Peyer's patch (tissue), 4 donors: ENCODE data around the gene RANBP1. TPM values are rescaled to one million over a fixed set of nuclear protein-coding genes. Genes with fewer than 3 reads are reported as not detected.

Source experiments
- DNase-seq, 3 donors: peaks; one replicate each; pipeline ENCODE4 v3.0.0-alpha.2; 2017 to 2019
- H3K27ac ChIP-seq, 4 donors: fragments of 200-600 bp; sonication (generic); one replicate each; pipeline ENCODE4 v1.5.1; 2016 to 2019
- H3K27me3 ChIP-seq, 2 donors: fragments of 200-600 bp; sonication (generic); one replicate each; pipeline ENCODE4 v1.5.1; 2019
- H3K36me3 ChIP-seq, 3 donors: fragments of 200-600 bp; sonication (generic); one replicate each; pipeline ENCODE4 v1.5.1; 2016 to 2019
- H3K4me1 ChIP-seq, 4 donors: fragments of 200-600 bp; sonication (generic); one replicate each; pipeline ENCODE4 v1.5.1; 2016 to 2019
- H3K4me3 ChIP-seq, 4 donors: fragments of 200-600 bp; sonication (generic); 1 replicate in 3 of 4; 2 replicates in 1 of 4; pipeline ENCODE4 v1.5.1; 2016 to 2019; ENCODE audit warnings: mild to moderate bottlenecking in 1 of 4
- H3K9me3 ChIP-seq, 4 donors: fragments of 200-600 bp; sonication (generic); one replicate each; pipeline ENCODE4 v1.5.1; 2016 to 2019; ENCODE audit warnings: mild to moderate bottlenecking in 1 of 4
- POLR2A ChIP-seq, 2 donors: fragments of 450-650 bp; IDR thresholded peaks; one replicate each; pipeline ENCODE4 v1.5.1; 2017; ENCODE audit warnings: antibody characterized with exemption in 2 of 2, mild to moderate bottlenecking in 2 of 2, moderate library complexity in 2 of 2
- small RNA-seq, 2 donors: library from RNA; depleted of rRNA; stranded (forward); fragments of <200 nt; gene quantifications; one replicate each; pipeline ENCODE3, GENCODE V24; 2016
- total RNA-seq, 4 donors: library from RNA; depleted of rRNA; stranded (reverse); fragments of >200 nt; gene quantifications; one replicate each; pipeline ENCODE4 v1.1.0, GENCODE V29; 2016
- TF ChIP-seq, protein P1 (sequence below), 6 experiments: fragments of 450-650 bp in 4 of 6; fragments of 200-600 bp in 2 of 6; sonication (generic) in 1 of 6; IDR thresholded peaks; one replicate each; pipeline ENCODE4 v1.5.1; 2017 to 2019; ENCODE audit warnings: antibody characterized with exemption in 6 of 6, mild to moderate bottlenecking in 3 of 6, moderate library complexity in 1 of 6

Gene RANBP1
- total RNA-seq, 4 donors from 2014 or later, result 103 to 203 (median 163) TPM

- no peak for DNase-seq
- no peaks in the 10 kb centered on the region for H3K36me3 ChIP-seq
- no peaks in the 10 kb centered on the region for H3K4me1 ChIP-seq
- no peak overlapping the region for H3K27ac ChIP-seq
- no peak for TF ChIP-seq POLR2A (IDR thresholded peaks at IDR 0.05)
- TF ChIP-seq, protein P1, sequence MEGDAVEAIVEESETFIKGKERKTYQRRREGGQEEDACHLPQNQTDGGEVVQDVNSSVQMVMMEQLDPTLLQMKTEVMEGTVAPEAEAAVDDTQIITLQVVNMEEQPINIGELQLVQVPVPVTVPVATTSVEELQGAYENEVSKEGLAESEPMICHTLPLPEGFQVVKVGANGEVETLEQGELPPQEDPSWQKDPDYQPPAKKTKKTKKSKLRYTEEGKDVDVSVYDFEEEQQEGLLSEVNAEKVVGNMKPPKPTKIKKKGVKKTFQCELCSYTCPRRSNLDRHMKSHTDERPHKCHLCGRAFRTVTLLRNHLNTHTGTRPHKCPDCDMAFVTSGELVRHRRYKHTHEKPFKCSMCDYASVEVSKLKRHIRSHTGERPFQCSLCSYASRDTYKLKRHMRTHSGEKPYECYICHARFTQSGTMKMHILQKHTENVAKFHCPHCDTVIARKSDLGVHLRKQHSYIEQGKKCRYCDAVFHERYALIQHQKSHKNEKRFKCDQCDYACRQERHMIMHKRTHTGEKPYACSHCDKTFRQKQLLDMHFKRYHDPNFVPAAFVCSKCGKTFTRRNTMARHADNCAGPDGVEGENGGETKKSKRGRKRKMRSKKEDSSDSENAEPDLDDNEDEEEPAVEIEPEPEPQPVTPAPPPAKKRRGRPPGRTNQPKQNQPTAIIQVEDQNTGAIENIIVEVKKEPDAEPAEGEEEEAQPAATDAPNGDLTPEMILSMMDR (IDR thresholded peaks at IDR 0.05), result peak in 1 of 6 experiments; percentile 17
- no peak overlapping the region for H3K4me3 ChIP-seq
- H3K9me3 ChIP-seq, result no peaks in the 10 kb centered on the region
- no peaks in the 10 kb centered on the region for H3K27me3 ChIP-seq
These were observed 59.6 kb downstream of the RANBP1 start for GRCh38 chr22:20175597-20175900.

DNA sequence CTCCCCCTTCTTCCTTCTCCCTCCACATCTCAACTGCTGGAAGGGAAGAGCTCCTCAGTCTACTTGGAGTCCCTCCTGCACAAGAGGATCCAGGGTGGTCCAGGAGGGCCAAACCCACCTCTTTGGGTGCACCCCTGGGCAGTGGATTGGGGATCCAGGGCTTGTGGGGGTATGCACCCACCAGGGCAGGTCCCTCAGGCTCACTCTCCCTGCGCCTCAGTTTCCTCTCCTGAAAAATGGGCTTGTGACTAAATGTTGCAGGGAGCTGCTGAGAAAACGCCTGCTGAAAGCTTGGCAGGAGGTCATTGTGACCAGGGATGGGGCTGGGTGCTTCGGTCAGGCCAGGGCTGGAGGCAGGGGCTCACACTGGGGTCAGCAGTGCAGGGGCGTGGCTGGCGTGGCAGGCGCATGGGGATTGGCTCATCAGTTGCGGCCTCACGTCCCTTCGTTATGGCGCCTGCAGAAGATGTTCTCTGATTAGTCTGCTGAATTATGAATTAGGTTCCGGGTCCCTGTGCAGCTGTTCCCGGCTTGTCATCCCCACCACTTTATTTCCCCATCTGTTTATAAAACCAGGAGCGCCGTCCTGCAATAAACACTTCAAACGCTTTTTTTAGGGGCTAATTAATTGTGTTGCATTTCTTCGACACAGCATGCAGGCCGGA lies 60.6 kb downstream of the RANBP1 start:
- peaks cover 0 to 4% (median 0%) of the 10 kb centered on the region in 4 donors for H3K4me1 ChIP-seq
- TF ChIP-seq POLR2A (IDR thresholded peaks at IDR 0.05), result no peak
- TF ChIP-seq, protein P1 (IDR thresholded peaks at IDR 0.05), result no peak
- H3K36me3 ChIP-seq, result no peaks in the 10 kb centered on the region
- no peak overlapping the region for H3K27ac ChIP-seq
- H3K4me3 ChIP-seq, result no peak overlapping the region
- DNase-seq, result no peak
- H3K9me3 ChIP-seq, result no peaks in the 10 kb centered on the region
- no peaks in the 10 kb centered on the region for H3K27me3 ChIP-seq

Small RNA genes lying within 50 kb of the gene (small RNA-seq; reads per million reads assigned to genes)
- 0 reads per million in 2 donors for gene MIR6816
- 0 reads per million in 2 donors for gene RF00017
- gene RF00599, result 0 reads per million in 2 donors

Other genes starting within 250 kb of the RANBP1 start
- gene COMT, start 174.3 kb upstream of the RANBP1 start, total RNA-seq, result 100 to 1,000 TPM in 3 of 4 donors, 10 to 100 TPM in 1; 89.1 to 149 (median 138) TPM
- gene TXNRD2, start 174.3 kb upstream of the RANBP1 start, total RNA-seq, result 10 to 100 TPM; 24.7 to 29.8 (median 27.2) TPM
- gene ARVCF, start 99.3 kb upstream of the RANBP1 start, total RNA-seq, result 10 to 100 TPM; 10.7 to 21.2 (median 18.4) TPM
- gene TANGO2, start 95.0 kb upstream of the RANBP1 start, total RNA-seq, result 10 to 100 TPM; 27.2 to 45.4 (median 41.0) TPM
- gene DGCR8, start 35.9 kb upstream of the RANBP1 start, total RNA-seq, result 100 to 1,000 TPM in 1 of 4 donors, 10 to 100 TPM in 3; 40.6 to 138 (median 64.9) TPM
- gene TRMT2A, start 1.1 kb downstream of the RANBP1 start, total RNA-seq, result 100 to 1,000 TPM in 1 of 4 donors, 10 to 100 TPM in 3; 26.8 to 134 (median 86.9) TPM
- 10 to 100 TPM in 3 of 4 donors, 1 to 10 TPM in 1; 4.1 to 37.0 (median 22.6) TPM for gene ZDHHC8, start 15.7 kb downstream of the RANBP1 start, total RNA-seq
- 1 to 10 TPM in 1 of 4 donors, not detected in 3; 6.6 TPM for gene CCDC188, start 35.0 kb downstream of the RANBP1 start, total RNA-seq
- gene RTN4R, start 152.2 kb downstream of the RANBP1 start, total RNA-seq, result 1 to 10 TPM; 5.2 to 9.1 (median 5.7) TPM
- gene DGCR6L, start 204.0 kb downstream of the RANBP1 start, total RNA-seq, result 10 to 100 TPM; 21.3 to 38.9 (median 31.9) TPM